BE2C (cell line): ENCODE data around the gene KANK3. TPM values are rescaled to one million over a fixed set of nuclear protein-coding genes. Genes with fewer than 3 reads are reported as not detected.

Source experiments
- DNase-seq: peaks from one replicate; pipeline ENCODE4 v3.0.0-alpha.2; 2020
- H3K27me3 ChIP-seq: fragments of 250-450 bp; sonication (Bioruptor Pico); 2 replicates; pipeline ENCODE4 v1.5.1; 2020; ENCODE audit warnings: mild to moderate bottlenecking
- H3K36me3 ChIP-seq: fragments of 250-450 bp; sonication (Bioruptor Pico); 2 replicates; pipeline ENCODE4 v1.5.1; 2020; ENCODE audit warnings: mild to moderate bottlenecking
- H3K4me1 ChIP-seq: fragments of 250-450 bp; sonication (Bioruptor Pico); 2 replicates; pipeline ENCODE4 v1.5.1; 2020
- H3K4me3 ChIP-seq: 2 replicates; pipeline ENCODE4 v1.5.1; 2011; ENCODE audit warnings: low read depth, low read length
- H3K9me3 ChIP-seq: fragments of 250-450 bp; sonication (Bioruptor Pico); 2 replicates; pipeline ENCODE4 v1.5.1; 2020
- polyA plus RNA-seq: library from polyadenylated mRNA; unstranded; fragments of >200 nt; gene quantifications from one replicate; pipeline ENCODE4 v1.2.1, GENCODE V29; 2012; ENCODE audit warnings: low read depth, missing spikeins; ENCODE audit not compliant: insufficient read length, insufficient read depth
- TF ChIP-seq, protein P1 (sequence below): IDR thresholded peaks from 2 replicates; pipeline ENCODE4 v1.5.1; 2012; ENCODE audit warnings: mild to moderate bottlenecking, low read depth, low read length

KANK3 gene
- not detected for polyA plus RNA-seq

DNA sequence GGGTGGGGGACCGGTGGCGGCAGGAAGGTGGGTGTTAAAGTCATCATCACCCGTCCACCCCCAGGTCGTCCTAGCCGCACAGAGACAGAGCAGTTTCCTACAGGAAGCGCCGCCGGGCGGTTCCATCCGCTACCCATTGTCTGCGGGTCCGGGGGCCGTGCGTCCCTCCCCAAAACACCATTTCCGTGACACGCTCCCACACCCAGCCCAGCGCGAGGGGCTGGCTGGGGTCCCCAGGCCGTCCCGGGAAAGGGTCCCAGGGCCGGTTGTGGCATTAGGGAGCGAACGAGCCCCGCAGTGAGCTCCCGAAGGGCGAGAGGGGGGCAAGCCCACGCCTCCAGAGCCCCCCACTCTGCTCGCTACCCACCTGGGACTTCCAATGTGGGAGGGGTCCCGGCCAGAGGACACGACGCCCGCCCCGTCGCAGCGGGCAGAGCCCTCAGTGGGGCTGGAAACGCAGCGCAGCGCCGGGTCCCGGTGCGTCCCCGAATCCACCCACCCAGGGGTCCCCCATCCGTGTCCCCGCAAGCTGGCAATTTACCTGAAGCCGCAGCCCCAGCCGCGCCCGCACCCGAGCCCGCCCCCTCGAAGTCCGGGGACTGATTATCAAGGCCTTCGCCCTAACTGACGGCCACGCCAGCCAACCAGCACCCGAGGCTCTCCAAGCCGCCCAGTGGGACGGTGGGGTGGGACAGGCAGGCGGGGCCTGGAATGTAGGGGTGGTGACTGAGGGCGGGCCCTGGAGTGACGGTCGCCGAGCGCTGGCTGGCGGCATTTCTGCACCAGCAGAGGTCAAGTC, at the start of gene KANK3:
TSS of gene KANK3 (minus strand) at position 579 of the 799 bp plus-strand sequence. CDS start 5,434 bp downstream, outside the sequence.
- Histone ChIP-seq H3K9me3 (no peaks in the 10 kb centered on the region), H3K36me3 (no peaks in the 10 kb centered on the region), H3K27me3 (peaks cover 62% of the 10 kb centered on the region), H3K4me3 (peak within 1 kb of the TSS; percentile 31; the same call in 1 of the 2 replicates), H3K4me1 (no peaks in the 10 kb centered on the region; the same call in 1 of the 2 replicates)
- TF ChIP-seq, protein P1, sequence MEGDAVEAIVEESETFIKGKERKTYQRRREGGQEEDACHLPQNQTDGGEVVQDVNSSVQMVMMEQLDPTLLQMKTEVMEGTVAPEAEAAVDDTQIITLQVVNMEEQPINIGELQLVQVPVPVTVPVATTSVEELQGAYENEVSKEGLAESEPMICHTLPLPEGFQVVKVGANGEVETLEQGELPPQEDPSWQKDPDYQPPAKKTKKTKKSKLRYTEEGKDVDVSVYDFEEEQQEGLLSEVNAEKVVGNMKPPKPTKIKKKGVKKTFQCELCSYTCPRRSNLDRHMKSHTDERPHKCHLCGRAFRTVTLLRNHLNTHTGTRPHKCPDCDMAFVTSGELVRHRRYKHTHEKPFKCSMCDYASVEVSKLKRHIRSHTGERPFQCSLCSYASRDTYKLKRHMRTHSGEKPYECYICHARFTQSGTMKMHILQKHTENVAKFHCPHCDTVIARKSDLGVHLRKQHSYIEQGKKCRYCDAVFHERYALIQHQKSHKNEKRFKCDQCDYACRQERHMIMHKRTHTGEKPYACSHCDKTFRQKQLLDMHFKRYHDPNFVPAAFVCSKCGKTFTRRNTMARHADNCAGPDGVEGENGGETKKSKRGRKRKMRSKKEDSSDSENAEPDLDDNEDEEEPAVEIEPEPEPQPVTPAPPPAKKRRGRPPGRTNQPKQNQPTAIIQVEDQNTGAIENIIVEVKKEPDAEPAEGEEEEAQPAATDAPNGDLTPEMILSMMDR = no peak
- DNase-seq = peak; percentile 96

DNA sequence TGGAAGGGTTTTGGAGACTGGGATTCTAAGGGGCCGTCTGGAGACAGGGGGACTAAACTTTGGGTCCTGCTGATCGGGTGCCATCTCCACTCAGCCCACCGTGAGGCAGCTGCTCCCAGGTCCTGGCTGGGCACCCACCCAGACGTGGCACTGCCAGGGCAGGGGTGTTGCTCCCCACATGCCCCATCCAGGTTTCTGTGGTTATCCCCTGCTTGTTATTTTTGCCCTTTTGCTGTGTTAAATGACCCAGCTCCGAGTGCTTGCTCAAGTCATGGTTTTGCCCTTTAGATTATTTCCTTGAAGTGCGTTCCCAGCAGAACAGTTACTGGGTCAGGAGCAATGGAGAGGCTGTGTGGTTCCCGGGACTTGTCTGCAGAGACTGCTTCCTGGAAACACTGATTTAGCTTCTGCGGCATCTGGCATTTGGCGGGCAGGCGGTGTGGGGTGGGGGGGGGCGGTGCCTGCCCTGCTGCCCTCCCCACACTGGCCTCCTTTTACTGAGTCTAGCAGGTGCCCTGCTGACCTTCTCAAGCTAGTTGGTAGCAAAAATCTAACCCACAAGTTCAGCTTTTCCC, 49.0 kb upstream of the KANK3 start:
- H3K9me3 ChIP-seq = no peaks in the 10 kb centered on the region
- no peaks in the 10 kb centered on the region for H3K27me3 ChIP-seq
- no peak overlapping the region for H3K4me3 ChIP-seq
- 0 out of 2 replicates have a peak, but pooled peaks cover 4% of the 10 kb centered on the region for H3K4me1 ChIP-seq
- TF ChIP-seq, protein P1 = no peak
- DNase-seq = no peak
- no peaks in the 10 kb centered on the region; the same call in 1 of the 2 replicates for H3K36me3 ChIP-seq

DNA sequence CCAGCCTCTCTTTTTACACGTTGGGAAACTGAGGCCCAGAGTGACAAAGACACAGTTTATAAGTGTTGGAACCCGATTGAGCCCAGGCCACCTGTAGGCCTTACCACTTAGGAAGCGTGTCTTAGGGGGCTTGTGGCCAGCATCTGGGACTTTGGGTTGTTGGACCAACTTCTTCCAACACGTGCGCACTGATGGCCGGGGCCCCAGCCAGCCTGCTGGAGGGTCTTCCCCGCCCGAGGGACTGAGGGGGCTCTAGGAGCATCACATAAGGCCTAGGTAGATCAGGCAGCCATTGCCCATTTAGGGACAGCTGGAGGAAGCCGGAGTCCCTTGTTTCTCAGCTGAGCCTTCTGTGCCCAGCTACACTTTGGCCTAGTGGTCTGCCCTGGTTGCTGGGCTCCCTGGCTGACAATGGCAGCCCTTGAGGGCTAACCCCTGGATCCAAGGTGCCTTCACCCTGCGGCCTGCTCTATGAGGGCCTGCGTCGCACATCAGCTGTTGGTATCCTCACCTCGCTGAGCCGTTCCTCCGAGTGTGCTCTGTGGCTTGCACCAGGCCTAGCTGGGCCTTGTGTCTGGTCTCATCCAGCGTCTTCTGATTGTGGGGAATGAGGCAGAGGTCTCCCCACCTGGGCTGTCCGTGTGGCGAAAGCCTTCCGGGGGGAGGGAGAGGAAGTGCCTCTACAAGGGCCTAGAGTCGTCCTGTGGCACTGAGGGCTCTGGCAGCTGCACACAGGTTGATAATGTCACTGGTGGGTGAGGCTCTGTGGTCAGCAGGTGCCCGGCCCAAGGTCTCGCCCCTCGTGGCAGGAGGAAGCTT, 48.3 kb upstream of the KANK3 start:
- Histone ChIP-seq H3K4me1 (0 out of 2 replicates have a peak, but pooled peaks cover 4% of the 10 kb centered on the region), H3K4me3 (no peak overlapping the region), H3K36me3 (no peaks in the 10 kb centered on the region; the same call in 1 of the 2 replicates)

DNA sequence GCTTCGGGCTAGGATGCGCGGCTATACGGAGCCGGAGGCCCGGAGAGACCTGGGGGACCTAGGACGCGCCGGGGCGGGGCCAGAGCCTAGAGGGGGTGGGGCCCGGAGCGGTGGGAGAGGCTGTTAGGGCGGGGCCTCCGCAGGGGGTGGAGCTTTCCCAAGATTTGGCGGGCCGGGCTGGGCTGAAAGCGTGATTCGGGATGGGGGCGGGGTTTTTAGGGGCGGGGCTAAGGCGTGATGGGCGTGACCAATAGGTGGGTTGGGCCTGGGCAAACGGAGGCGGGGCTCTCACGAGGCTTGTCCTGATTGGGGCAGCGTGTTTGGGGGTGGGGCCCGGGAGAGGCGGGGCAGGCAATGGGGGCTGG, 47.5 kb upstream of the KANK3 start:
- peak overlapping the region; percentile 68 for H3K4me3 ChIP-seq
- H3K36me3 ChIP-seq = no peaks in the 10 kb centered on the region; the same call in 1 of the 2 replicates
- TF ChIP-seq, protein P1 = no peak
- no peaks in the 10 kb centered on the region for H3K27me3 ChIP-seq
- H3K4me1 ChIP-seq = 0 out of 2 replicates have a peak, but pooled peaks cover 4% of the 10 kb centered on the region
- peak; percentile 99 for DNase-seq
- H3K9me3 ChIP-seq = no peaks in the 10 kb centered on the region

More for the DNA sequence above, 48.3 kb upstream of the KANK3 start:
- H3K9me3 ChIP-seq = no peaks in the 10 kb centered on the region
- DNase-seq = no peak
- no peaks in the 10 kb centered on the region for H3K27me3 ChIP-seq
- TF ChIP-seq, protein P1 = no peak

DNA sequence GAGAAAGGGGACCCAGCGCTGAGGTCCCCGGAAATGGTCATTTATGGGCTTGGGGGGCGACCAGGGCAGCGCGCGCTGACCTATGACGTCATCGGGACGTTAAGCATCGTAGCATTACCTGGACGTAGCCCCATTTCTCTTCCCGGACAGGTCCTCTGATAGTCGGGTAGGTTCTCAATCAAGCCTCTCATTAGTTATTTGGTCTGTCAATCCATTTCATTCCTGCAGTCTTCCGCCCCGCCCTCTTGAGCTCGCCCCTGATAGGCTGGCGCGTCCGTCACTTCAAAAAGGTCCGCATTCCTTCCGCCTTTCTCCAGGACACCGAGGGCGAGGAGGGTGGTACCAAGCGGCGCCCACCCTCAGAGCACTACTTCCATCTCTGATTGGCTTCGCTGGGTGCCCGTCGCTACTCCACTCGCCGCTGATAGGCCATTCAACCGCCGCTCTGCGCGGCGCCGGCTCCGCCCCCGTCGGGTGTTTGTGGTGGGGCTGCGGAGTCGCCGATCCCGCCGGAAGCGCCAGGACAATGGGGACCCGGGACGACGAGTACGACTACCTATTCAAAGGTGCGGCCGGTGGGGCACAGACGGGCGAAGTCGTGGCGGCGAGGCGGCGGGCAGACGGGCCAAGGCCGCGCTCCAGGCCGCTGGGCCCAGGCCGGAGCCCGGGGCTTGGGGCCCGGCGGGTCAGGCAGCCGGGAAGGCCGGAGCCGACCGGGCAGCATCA, 47.0 kb upstream of the KANK3 start, which contains the start of gene RAB11B:
TSS of gene RAB11B (plus strand) at position 470 of the 726 bp plus-strand sequence. CDS start at position 527, 57 bp downstream.
- 0 out of 2 replicates have a peak, but pooled peaks cover 4% of the 10 kb centered on the region for H3K4me1 ChIP-seq
- H3K27me3 ChIP-seq = no peaks in the 10 kb centered on the region
- no peaks in the 10 kb centered on the region for H3K9me3 ChIP-seq
- TF ChIP-seq, protein P1 = no peak
- no peaks in the 10 kb centered on the region for H3K36me3 ChIP-seq
- peak within 1 kb of the TSS; percentile 68 for H3K4me3 ChIP-seq
- DNase-seq = peak; percentile 98
